PC-9 (cell line): Measurements from ENCODE around the gene HPCAL1.

ENCODE experiments used
- EZH2 ChIP-seq: fragments of 200-600 bp; sonication (generic); IDR thresholded peaks from 2 replicates; pipeline ENCODE4 v1.8.0; 2017; ENCODE audit warnings: antibody characterized with exemption, low read depth
- TF ChIP-seq, protein P1 (sequence below): fragments of 200-600 bp; sonication (generic); conservative IDR thresholded peaks from 2 replicates; pipeline ENCODE4 v1.6.1; 2017; ENCODE audit warnings: mixed run types, antibody characterized with exemption, mild to moderate bottlenecking, moderate library complexity

GRCh38 chr2:10342245-10342951 is 39.7 kb downstream of the HPCAL1 start:
- TF ChIP-seq, protein P1, sequence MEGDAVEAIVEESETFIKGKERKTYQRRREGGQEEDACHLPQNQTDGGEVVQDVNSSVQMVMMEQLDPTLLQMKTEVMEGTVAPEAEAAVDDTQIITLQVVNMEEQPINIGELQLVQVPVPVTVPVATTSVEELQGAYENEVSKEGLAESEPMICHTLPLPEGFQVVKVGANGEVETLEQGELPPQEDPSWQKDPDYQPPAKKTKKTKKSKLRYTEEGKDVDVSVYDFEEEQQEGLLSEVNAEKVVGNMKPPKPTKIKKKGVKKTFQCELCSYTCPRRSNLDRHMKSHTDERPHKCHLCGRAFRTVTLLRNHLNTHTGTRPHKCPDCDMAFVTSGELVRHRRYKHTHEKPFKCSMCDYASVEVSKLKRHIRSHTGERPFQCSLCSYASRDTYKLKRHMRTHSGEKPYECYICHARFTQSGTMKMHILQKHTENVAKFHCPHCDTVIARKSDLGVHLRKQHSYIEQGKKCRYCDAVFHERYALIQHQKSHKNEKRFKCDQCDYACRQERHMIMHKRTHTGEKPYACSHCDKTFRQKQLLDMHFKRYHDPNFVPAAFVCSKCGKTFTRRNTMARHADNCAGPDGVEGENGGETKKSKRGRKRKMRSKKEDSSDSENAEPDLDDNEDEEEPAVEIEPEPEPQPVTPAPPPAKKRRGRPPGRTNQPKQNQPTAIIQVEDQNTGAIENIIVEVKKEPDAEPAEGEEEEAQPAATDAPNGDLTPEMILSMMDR: no peak
- no peak for TF ChIP-seq EZH2
